PC-3 (cell line): ENCODE results near the gene LAGE3. TPM values are rescaled to one million over a fixed set of nuclear protein-coding genes. Genes with fewer than 3 reads are reported as not detected.
"Not testable (repeated sequence)": the region's sequence is repeated elsewhere in the genome, so short reads cannot be mapped to it uniquely, and the experiment has no call there.

ENCODE experiments used
- ATAC-seq: fragments of 200-7000 bp; cut with Tn5 transposase; 2 replicates; pipeline ENCODE4 v1.9.1; 2020; ENCODE audit warnings: mild to moderate bottlenecking, moderate library complexity
- BruUV-seq: library from RNA; stranded (reverse); fragments of 400-500 nt; replicated peaks from 2 replicates; lab custom pipeline; 2021; lab: Mats Ljungman, UMichigan
- CTCF ChIA-PET: fragments of 300-600 bp; sonication (Branson Sonifier 250); formaldehyde crosslinking; loops from one replicate; lab custom pipeline; 2022; ENCODE audit warnings: antibody characterized with exemption; lab: Charles Lee
- POLR2A ChIA-PET: fragments of 300-600 bp; sonication (Branson Sonifier 250); formaldehyde crosslinking; loops from one replicate; lab custom pipeline; 2022; ENCODE audit warnings: antibody characterized with exemption; ENCODE audit not compliant: unreplicated experiment; lab: Charles Lee
- DNase-seq: peaks from one replicate; pipeline ENCODE4 v3.0.0-alpha.2; 2015
- H2AFZ ChIP-seq: fragments of 300-600 bp; sonication (generic); 2 replicates; pipeline ENCODE4 v1.6.0; 2016; ENCODE audit warnings: antibody characterized with exemption, low read length
- H3F3A ChIP-seq: fragments of 300-600 bp; sonication (generic); one replicate; pipeline ENCODE4 v1.6.0; 2017; ENCODE audit warnings: antibody characterized with exemption, low read length, control low read depth, mild to moderate bottlenecking; ENCODE audit not compliant: unreplicated experiment
- H3K27ac ChIP-seq: fragments of 300-600 bp; sonication (generic); 2 replicates; pipeline ENCODE4 v1.5.1; 2016; ENCODE audit warnings: mild to moderate bottlenecking, low read length
- H3K27me3 ChIP-seq: fragments of 300-600 bp; sonication (generic); 2 replicates; pipeline ENCODE4 v1.6.1; 2016; ENCODE audit warnings: low read length, mixed read lengths
- H3K36me3 ChIP-seq: fragments of 300-600 bp; sonication (generic); 2 replicates; pipeline ENCODE4 v1.6.1; 2016; ENCODE audit warnings: low read depth, mixed run types, low read length, mixed read lengths
- H3K4me1 ChIP-seq: fragments of 300-600 bp; sonication (generic); 2 replicates; pipeline ENCODE4 v1.5.1; 2016; ENCODE audit warnings: low read length; ENCODE audit not compliant: insufficient read depth
- H3K4me2 ChIP-seq: fragments of 300-600 bp; sonication (generic); 2 replicates; pipeline ENCODE4 v1.6.0; 2016; ENCODE audit warnings: low read length
- H3K4me3 ChIP-seq: fragments of 300-600 bp; sonication (generic); 2 replicates; pipeline ENCODE4 v1.5.1; 2016; ENCODE audit warnings: mild to moderate bottlenecking, low read length, mixed read lengths
- H3K79me2 ChIP-seq: fragments of 300-600 bp; sonication (generic); 2 replicates; pipeline ENCODE4 v1.6.1; 2017; ENCODE audit warnings: low read length, mixed read lengths
- H3K9ac ChIP-seq: fragments of 300-600 bp; sonication (generic); 2 replicates; pipeline ENCODE4 v1.6.0; 2016; ENCODE audit warnings: mild to moderate bottlenecking, low read length
- H3K9me2 ChIP-seq: fragments of 300-600 bp; sonication (generic); replicated peaks from 2 replicates; pipeline ENCODE4 v1.6.1; 2016; ENCODE audit warnings: mixed run types, low read length, mixed read lengths
- H3K9me3 ChIP-seq: fragments of 300-600 bp; sonication (generic); 2 replicates; pipeline ENCODE4 v1.6.1; 2016; ENCODE audit warnings: low read length, mixed read lengths
- H4K20me1 ChIP-seq: fragments of 300-600 bp; sonication (generic); 2 replicates; pipeline ENCODE4 v1.6.1; 2016; ENCODE audit warnings: low read length, mixed read lengths
- CTCF ChIP-seq: fragments of 300-600 bp; sonication (generic); conservative IDR thresholded peaks from 2 replicates; pipeline ENCODE4 v1.5.1; 2017; ENCODE audit warnings: antibody characterized with exemption, low read depth, mild to moderate bottlenecking, low read length
- EZH2 ChIP-seq: fragments of 300-600 bp; sonication (generic); IDR thresholded peaks from one replicate; pipeline ENCODE4 v1.6.1; 2017; ENCODE audit warnings: antibody characterized with exemption, mild to moderate bottlenecking, low read length; ENCODE audit not compliant: unreplicated experiment
- EZH2phosphoT487 ChIP-seq: fragments of 300-600 bp; sonication (generic); IDR thresholded peaks from 2 replicates; pipeline ENCODE4 v1.6.1; 2018; ENCODE audit warnings: mild to moderate bottlenecking, antibody characterized with exemption, low read length, borderline replicate concordance
- intact Hi-C: fragments of 100-400 bp; cut with micrococcal nuclease; formaldehyde crosslinking; loops from 2 replicates; pipeline ENCODE4 v1.9.0; 2023
- total RNA-seq: library from RNA; depleted of rRNA; stranded (reverse); fragments of >200 nt; gene quantifications from 2 replicates; pipeline ENCODE4 v1.2.3, GENCODE V29; 2014

LAGE3 gene
- total RNA-seq, 1 experiment from 2014 or later: 87.4 TPM

DNA sequence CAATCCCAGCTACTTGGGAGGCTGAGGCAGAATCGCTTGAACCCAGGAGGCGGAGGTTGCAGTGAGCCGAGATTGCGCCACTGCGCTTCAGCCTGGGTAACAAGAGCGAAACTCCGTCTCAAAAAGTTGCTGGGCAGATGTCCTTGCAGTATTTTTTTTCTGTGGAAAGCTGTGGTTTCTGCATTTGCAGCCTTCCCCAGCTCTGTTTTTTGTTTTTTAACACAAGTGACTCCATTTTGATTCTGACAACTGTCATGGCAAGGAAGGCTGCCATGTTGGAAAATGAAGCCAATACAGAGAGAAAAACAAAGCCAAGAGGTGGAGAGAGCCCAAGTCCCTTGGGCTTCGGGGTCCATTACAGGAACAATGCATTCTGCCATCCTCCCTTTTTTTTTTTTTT is 23.0 kb upstream of the LAGE3 start:
- BruUV-seq: no TSS peak
- no peaks in the 10 kb centered on the region for H3F3A ChIP-seq
- H3K9me3 ChIP-seq: no peaks in the 10 kb centered on the region
- no peaks in the 10 kb centered on the region for H3K79me2 ChIP-seq
- ATAC-seq: no peak
- H3K36me3 ChIP-seq: no peaks in the 10 kb centered on the region
- ChIA-PET CTCF (no interaction called here), POLR2A (no interaction called here)
- H3K4me3 ChIP-seq: no peak overlapping the region
- H3K4me1 ChIP-seq: peaks cover 18% of the 10 kb centered on the region
- no peak overlapping the region for H2AFZ ChIP-seq
- DNase-seq: no peak
- H3K9me2 ChIP-seq: no peaks in the 10 kb centered on the region
- intact Hi-C loops: no loop called here
- H3K27me3 ChIP-seq: no peaks in the 10 kb centered on the region
- no peak overlapping the region for H3K27ac ChIP-seq
- H4K20me1 ChIP-seq: no peaks in the 10 kb centered on the region
- H3K9ac ChIP-seq: no peak overlapping the region
- no peak overlapping the region for H3K4me2 ChIP-seq
- TF ChIP-seq EZH2phosphoT487 (no peak), EZH2 (no peak), CTCF (no peak)

- H3K9me2 ChIP-seq, CTCF ChIA-PET, H3K9ac ChIP-seq, H3K27me3 ChIP-seq, H3F3A ChIP-seq, ATAC-seq, H3K27ac ChIP-seq, intact Hi-C loops, H3K4me3 ChIP-seq, BruUV-seq, DNase-seq, H3K36me3 ChIP-seq, POLR2A ChIA-PET, H3K9me3 ChIP-seq, H4K20me1 ChIP-seq, H2AFZ ChIP-seq, H3K79me2 ChIP-seq, H3K4me2 ChIP-seq: not testable (repeated sequence)
- peaks cover 16% of the 10 kb centered on the region for H3K4me1 ChIP-seq
These were observed 22.3 kb upstream of the LAGE3 start for GRCh38 chrX:154501423-154501822.

DNA sequence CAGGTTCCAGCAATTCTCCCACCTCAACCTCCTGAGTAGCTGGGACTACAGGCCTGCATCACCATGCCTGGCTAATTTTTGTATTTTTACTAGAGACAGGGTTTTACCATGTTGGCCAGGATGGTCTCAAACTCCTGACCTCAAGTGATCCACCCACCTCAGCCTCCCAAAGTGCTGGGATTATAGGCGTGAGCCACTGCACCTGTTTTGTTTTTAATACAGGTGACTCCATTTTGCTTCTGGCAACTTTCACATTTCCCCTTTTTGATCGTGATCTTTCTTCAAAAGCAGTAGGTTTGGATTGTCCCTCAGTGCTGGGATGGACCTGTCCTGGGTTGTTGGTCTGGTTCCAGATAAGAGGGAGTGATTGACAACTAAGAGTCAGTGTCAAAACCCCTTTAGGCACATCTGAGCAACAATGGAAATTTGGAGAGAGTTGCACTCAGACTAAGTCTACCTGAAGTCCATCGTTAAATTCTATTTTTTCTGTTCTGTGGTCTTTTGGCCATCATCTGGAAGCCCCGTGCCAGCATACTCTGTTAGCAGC is 17.6 kb upstream of the LAGE3 start:
- H3K9ac ChIP-seq, H2AFZ ChIP-seq, H3K27ac ChIP-seq, intact Hi-C loops, CTCF ChIA-PET, H3K4me3 ChIP-seq, BruUV-seq, H4K20me1 ChIP-seq, POLR2A ChIA-PET, ATAC-seq, H3K27me3 ChIP-seq, H3F3A ChIP-seq, H3K9me2 ChIP-seq, DNase-seq, H3K4me1 ChIP-seq, H3K9me3 ChIP-seq, H3K36me3 ChIP-seq, H3K79me2 ChIP-seq, H3K4me2 ChIP-seq: not testable (repeated sequence)

DNA sequence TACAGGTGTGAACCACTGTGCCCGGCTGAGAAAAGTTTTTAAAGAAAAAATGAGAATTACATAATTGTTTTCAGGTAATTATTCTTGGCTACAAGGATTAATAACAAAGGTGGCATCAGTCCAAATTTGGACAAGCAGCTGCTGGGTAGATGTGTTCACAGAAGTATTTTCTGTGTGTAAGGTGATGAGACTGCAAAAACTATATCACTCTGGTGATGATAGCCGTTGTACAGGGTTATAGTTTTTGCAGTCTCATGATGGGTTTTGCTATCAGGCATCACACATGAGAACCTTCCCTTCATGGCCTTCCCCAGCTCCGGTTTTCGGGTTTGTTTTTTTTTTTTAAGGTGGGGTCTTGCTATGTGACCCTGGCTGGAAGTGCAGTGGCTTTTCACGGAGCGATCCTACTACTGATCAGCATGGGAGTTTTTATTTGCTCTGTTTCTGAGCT is 16.4 kb upstream of the LAGE3 start:
- H3K9me3 ChIP-seq: no peaks in the 10 kb centered on the region
- H3K79me2 ChIP-seq: no peaks in the 10 kb centered on the region
- H3K4me2 ChIP-seq: no peak overlapping the region
- POLR2A ChIA-PET: no interaction called here
- no peak overlapping the region for H2AFZ ChIP-seq
- H3K4me1 ChIP-seq: no peaks in the 10 kb centered on the region
- no TSS peak for BruUV-seq
- no peaks in the 10 kb centered on the region for H3K27me3 ChIP-seq
- H3F3A ChIP-seq: no peaks in the 10 kb centered on the region
- CTCF ChIA-PET: no interaction called here
- no peak overlapping the region for H3K9ac ChIP-seq
- H3K27ac ChIP-seq: no peak overlapping the region
- DNase-seq (no peak), ATAC-seq (no peak)
- no peak overlapping the region for H3K4me3 ChIP-seq
- H3K36me3 ChIP-seq: no peaks in the 10 kb centered on the region
- no peaks in the 10 kb centered on the region for H4K20me1 ChIP-seq
- no peaks in the 10 kb centered on the region for H3K9me2 ChIP-seq
- intact Hi-C loops: no loop called here
- no peak for TF ChIP-seq EZH2
- no peak for TF ChIP-seq EZH2phosphoT487
- no peak for TF ChIP-seq CTCF
